Midbrain (tissue), 1 donor: ENCODE measurements around the gene INPPL1.
"Not testable (repeated sequence)": the region's sequence is repeated elsewhere in the genome, so short reads cannot be mapped to it uniquely, and the experiment has no call there.

Experiments used
- DNase-seq: peaks from one replicate; lab custom pipeline; 2025; lab: John Stamatoyannopoulos, UW

INPPL1 gene

DNA sequence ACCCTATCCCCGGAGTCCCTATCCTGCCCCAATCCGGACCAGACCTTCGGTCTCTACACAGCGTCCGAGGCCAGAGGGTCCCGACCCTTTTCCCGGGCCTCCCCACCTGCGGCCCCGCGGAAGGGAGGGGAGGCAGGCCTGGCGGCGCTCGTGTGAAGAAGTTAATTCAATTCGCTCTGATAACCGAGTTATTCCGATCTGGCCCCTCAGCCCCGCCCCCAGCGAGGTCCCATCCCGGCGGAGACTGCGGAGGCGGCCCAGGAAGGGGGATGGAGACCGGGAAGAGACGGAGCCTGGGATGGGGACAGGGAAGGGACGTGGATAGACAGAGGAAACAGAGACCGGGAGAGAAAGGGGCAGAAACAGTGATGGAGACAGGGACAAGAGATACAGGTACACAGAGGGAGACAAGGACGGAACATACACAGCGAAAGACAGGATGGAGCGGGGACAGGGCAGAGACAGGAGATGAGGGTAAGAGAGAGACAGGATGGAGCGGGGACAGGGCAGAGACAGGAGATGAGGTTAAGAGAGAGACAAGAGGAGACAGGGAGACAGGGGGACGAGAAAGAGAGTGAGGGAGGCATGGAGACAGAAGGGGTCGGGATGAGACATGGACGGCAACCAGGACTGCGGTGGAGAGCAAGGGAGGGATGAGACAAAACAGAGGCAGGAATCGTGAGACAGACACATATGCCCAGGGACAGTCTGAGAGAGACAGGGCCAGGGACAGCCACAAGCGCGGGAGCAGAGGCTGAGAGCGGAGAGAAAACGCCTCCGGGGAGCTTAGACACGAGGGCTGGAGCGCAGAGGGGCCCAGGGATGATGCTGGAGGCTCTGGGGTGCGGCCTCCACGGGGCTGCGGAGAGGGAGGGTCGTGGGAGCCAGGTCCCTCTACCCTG is 20.0 kb downstream of the INPPL1 start:
- DNase-seq, result no peak

DNA sequence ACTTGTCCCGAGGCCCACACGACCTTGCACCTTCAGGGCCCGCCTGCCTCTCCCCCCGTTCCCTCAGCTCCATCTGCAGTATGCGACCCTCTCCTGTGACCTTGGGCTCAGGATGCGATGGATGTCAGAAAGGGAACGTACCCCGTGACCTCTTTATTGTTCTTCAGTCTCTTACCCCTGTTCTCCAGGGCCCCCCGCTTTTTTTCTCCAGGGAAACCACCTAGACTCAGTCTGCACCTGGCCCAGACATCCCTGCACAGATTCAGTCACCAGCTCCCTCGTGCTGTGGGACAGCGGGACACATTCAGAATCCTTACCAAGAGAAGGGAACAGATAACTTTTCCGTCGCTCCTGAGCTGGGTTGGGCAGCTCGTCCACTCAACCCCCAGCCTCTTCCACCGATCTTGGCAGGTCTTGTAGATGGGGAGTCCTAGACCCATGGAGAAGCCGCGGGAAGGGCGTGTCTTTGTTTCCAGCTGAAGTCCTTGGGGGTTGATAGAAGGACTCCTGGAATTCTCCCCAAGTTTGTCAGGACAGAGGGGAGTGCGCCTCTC is 20.8 kb downstream of the INPPL1 start:
- no peak for DNase-seq

DNA sequence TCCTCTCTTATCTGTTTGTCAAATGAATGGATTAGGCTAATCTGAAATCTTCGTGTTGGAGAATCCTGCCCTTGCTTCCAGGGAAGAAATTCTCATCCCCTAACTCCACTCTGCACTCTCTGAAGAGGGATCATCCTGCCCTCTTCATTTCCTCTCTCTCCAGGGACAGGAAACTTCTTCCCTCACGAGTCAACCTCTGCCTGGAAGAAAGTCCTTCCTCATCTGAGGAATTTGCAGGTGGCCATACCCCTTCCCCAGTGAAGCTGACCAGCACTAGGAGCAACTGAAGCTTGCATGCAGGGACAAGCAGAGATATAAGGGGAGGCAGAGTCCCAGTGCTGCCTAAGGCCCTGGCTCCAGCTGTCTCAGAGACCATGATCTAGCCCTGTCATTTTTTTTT is 23.0 kb downstream of the INPPL1 start:
- no peak for DNase-seq

DNA sequence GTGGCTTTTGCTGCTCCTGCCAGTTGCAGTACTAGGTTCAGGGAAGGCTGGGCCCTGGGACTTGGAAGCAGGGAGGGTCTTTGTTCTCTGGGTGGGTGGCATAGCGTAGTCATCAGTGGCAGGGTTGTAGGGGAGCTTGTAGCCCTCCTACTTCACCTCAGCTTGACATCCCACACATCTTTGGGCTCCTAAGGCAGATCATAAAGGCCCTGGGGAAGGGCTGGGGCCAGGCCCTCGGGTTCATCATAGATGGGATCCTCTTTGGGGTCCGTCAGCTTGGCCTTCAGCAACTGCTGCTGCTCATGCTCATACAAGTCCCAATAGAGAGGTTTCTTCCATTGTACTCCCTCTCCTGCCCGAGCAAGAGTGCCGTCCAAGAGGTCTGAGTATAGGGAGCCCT is 25.4 kb downstream of the INPPL1 start:
- no peak for DNase-seq

DNA sequence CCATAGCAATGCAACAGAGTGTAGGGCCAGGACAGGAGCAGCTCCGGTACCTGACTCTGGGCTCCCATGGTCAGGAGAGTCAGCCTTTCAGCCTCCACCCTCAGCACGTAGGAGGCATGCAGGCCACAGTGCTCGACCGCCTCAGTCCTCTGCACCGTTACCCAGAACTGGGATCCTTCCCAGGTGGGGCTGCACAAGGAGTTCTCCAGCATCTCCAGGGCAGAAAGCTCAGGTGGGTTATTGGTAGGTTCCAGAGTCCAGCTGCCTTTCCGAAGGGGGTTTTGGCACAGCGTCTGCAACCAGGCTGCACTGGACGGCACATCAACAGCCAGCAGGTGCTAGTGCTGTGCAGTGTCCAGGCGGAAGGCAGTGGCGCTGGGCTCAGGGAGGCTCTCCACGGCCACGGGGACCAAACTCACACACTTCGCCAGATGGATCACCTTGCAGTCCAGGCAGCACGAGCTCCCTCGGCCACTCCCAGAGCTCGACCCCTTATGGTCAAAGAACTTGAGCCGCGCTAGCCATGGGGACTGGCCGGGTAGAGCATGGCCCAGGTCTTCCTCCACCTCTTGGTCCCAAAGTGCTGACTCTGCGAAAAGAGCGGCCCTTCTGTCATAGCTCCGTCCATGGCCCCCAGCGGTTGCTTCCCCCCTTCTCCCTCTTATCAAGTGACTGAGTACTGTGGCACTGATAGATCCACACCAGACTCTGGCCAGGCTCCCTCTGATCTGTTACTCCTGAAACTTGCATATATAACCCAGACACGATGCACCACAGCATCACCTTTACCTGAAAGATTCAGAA is 26.3 kb downstream of the INPPL1 start:
- no peak for DNase-seq

DNA sequence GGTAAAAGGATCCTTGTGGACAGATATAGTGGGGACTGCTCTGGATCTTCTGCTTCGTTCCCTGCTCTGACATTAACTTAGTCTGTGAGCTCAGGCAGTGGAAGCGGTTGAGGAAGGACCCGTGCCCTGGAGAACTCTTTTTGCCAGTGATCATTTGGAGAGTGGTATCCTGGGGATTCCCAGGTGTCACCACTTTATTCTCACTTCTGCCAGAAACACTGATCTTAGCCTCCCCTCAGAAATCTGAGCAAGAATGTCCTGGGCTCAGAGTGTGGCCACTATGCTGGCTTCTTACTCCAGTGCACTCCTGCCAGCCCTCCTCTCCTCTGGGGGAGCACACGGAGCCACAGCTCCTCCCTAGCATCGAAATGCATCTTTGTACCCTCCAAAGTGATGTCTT is 27.0 kb downstream of the INPPL1 start:
- DNase-seq, result no peak

DNA sequence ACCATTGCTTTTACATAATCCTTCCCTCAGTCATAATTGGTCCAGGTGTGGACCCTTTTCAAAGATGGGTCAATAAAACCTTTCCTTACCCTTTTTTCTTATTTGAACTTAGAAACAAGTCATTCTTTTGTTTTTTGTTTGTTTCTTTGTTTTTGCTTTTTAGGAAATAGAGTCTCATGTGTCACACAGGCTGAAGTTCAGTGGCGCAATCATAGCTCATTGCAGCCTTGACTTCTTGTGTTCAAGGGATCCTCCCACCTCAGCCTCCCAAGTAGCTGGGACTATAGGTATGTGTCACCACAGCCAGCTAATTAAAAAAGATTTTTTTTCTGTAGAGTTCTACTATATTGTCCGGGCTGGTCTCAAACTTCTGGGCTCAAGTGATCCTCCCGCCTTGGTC is 28.8 kb downstream of the INPPL1 start:
- no peak for DNase-seq

DNA sequence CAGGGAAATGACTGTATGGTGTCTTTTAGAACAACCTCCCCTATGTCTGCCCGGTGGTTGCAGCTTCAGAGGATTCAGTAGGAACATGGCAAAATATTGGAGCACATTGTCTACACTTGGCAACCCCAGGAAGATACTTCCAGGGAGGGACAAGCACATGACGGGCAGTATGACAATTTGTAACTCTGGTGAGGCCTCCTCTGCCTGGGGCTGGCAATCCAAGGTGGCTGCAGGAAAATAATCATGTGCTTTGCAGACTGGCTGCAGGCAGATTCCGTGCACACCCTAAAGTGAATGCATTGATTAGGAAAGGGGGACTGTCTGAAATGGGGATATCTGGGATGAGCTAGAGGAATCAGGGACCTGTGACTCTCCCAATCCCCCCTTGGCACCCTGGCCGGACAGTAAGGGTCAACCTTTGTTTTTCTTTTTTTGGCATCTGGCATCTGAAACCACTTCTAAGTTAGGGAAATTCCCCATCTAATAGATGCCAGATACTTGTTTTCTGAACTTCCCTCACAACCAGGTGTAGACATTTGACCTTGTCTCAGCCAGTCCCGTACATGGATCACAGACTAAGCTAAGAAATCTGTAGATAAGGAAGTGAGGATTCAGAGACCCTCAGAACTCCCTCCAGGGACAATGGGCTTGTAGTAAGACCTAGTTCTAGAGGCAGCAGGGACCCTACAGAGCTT is 29.9 kb downstream of the INPPL1 start:
- no peak for DNase-seq

DNA sequence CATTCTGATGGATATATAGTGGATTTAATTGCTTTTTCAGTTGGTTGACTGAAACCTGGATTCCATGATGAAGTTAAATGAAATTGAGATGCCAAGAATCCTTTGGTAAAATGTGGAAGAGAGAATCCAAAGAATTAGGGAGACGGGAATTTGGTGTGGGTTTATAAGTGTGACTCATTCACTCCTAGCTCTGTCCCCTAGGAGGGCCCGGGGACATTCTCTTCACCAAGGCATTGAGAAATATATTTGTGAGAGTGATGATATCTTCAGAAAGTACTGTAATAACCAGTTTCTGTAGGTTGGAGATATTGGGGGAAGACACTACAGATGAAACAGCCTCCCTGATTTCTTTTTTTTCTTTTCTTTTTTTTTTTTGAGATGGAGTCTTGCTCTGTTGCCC is 33.0 kb downstream of the INPPL1 start:
- DNase-seq, result no peak

DNA sequence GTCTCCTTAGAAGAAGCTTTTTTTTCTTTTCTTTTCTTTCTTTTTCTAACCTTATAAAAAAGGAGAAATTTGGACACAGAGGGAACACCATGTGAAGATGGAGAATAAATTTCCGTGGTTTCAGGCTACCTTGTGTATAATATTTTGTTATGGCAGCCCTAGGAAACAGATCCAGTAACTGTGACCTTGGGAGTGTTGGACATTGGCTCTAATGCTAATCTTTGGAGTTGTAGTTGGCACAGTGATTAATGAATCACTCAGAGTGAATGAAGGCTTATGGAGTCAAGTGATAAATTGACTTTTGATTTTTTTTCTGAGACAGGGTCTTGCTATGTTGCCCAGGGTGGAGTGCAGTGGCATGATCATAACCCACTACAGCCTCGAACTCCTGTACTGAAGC is 34.9 kb downstream of the INPPL1 start:
- DNase-seq, result no peak

DNA sequence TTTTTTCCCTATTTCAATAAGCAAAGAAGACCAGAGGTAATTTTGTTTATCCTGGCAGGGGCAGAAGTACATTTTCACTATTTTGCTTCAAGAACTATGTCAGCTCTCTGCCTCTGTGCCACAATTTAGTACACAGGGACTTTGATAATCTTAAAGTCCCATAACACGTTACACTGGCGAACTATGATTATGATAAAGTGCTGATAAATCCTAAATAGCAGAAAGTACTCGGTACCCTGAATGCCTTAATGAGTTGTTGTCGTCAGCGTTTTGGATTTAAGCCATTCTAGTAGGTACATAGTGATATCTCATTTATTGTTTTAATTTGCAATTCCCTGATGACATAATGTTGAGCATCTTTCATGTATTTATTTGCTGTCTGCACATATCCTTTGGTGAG is 36.0 kb downstream of the INPPL1 start:
- no peak for DNase-seq

DNA sequence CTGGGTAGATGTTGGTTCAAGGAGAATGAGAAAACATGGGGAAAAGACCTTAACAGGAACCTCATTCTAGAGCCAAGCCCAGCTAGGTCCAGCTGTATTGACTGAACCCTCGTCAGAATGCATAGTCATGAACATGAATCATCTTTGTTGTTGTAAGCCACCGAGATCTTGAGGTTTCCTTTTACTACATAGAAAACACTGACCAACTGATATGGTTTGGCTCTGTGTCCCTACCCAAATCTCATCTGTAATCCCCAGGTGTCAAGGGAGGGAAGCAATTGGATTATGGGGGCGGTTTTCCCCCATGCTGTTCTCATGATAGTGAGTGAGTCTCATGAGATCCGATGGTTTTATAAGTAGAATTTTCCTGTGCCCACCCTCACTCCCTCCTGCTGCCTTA is 38.8 kb downstream of the INPPL1 start:
- DNase-seq, result no peak

DNA sequence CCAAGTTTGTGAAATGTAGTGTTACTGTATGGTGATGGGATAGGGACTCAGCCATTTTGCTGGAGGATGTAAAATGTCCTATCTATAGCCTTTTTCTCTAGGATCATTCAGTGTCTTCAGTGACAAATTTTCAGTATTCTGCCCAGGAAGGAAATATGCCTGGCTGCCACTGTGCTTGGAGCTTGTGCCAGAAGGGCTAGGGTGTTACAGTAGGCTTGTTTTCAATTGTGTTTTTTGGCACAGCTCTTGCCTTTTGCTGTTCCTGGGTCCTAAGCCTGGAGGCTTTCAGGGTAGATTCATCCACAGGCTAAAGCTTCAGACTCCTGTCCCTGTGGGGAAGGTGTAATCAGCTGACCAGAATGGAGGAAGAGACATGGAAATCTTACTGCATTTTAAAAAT is 41.4 kb downstream of the INPPL1 start:
- no peak for DNase-seq

DNA sequence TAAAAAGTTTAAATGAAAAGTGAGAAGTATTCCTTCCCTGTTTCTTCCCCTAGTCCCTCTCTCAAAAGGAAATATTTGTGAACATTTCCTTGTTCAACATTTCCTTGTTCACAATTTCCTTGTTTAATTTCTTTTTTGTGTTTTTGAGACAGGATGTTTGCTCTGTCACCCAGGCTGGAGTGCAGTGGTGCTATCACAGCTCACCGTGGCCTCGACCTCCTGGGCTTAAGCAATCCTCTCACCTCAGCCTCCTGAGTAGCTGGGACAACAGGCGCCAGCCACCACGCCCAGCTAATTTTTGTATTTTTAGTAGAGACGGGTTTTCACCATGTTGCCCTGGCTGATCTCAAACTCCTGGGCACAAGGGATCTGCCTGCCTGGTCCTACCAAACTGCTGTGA is 42.4 kb downstream of the INPPL1 start:
- DNase-seq, result not testable (repeated sequence)

DNA sequence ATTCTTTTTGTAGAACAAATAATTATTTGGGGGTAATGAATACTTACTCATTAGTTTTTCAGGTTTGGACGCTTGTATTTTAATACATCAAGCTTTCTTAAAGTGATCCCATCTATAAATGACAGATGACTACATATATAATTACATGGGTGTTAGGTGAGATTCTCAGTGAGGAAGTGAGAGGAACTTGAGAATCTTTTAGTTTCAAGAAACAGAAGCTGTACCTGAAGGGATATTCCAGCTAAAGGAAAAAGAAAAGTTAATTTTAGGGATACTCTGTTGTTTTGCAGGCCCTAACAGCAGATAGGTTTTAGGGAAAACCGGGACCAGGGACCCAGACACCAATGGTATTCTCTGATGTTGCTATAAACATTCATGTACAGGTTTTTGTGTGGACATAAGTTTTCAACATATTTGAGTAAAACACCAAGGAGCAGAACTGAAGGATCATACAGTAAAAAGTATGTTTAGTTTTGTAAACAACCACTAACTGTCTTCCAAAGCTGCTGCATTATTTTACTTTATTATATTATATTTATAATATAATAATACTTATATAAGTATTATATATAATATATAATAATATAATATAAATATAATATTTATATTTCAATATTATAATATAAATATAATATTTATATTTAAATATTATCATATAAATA is 43.5 kb downstream of the INPPL1 start:
- no peak for DNase-seq

DNA sequence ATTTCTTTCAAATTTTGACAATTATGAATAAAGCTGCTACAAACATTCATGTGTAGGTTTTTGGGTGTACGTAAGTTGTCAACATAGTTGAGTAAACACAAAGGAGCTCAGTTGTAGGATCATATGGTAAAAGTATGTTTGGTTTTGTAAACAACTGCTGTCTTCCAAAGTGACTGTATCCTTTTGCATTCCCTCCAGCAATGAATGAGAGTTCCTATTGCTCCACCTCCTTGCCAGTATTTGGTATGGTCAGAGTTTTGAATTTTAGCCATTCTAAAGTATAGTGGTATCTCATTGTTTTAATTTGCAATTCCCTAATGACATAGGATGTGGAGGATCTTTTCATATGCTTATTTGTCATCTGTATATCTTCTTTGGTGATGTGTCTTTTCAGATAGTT is 47.4 kb downstream of the INPPL1 start:
- no peak for DNase-seq

DNA sequence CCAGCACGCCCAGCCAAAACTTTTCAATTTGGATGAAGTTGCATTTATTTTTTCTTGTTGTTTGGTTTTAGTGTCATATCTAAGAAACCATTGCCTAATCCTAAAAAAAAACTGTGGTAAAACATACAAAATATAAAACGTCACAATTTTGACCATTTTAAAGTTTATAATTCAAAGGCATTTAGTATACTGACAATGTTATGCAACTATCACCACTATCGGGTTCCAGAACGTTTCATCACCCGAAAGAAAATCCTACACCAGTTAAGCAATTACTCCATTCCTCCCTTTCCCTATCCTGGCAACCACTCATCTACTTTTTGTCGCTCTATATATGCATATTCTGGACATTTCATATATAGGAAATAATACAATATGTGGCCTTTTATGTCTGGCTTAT is 49.9 kb downstream of the INPPL1 start:
- DNase-seq, result no peak

DNA sequence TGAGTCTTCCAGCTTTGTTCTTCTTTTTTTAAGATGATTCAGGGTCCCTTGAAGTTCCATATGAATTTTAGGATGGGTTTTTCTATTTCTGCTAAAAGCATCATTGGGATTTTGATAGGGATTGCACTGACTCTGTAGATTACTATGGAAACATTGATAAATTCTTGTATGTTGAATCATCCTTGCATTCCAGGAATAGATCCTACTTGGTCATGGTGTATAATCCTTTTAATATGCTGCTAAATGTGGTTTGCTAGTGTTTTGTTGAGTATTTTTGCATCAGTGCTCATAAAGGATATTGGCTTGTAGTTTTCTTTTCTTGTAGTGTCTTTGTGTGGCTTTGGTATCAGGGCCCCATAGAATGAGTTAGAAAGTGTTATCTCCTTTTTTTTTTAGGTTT is 54.3 kb downstream of the INPPL1 start:
- no peak for DNase-seq

DNA sequence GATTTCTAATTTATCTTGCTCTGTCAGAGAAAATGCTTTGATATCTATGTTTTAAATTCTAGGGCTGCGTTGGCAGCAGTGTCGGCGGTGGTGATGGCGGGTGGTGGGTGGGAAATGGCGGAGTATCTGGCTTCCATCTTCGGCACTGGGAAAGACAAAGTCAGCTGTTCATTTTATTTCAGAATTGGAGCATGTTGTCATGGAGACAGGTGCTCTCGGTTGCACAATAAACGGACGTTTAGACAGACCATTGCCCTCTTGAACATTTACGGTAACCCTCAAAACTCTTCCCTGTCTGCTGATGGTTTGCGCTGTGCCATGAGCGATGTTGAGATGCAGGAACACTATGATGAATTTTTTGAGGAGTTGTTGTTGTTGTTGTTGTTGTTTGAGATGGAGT is 55.5 kb downstream of the INPPL1 start:
- DNase-seq, result no peak

DNA sequence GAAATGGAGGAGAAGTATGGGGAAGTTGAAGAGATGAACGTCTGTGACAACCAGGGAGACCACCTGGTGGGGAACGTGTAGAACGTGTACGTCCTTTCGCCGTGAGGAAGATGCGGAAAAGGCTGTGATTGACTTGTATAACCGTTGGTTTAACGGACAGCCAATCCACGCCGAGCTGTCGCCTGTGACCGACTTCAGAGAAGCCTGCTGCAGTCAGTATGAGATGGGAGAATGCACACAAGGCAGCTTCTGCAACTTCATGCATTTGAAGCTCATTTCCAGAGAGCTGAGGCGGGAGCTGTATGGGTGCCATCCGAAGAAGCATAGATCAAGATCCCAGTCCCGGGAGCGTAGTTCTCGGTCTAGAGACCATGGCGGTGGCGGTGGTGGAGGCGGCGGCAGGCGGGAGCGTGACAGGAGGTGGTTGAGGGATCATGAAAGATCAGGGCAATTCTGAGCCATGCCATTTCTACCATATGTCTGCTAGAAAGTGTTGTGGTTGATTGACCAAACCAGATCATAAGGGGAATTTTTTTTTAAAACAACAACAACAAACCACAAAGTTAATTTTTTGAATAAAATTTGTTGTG is 56.3 kb downstream of the INPPL1 start:
- DNase-seq, result no peak

DNA sequence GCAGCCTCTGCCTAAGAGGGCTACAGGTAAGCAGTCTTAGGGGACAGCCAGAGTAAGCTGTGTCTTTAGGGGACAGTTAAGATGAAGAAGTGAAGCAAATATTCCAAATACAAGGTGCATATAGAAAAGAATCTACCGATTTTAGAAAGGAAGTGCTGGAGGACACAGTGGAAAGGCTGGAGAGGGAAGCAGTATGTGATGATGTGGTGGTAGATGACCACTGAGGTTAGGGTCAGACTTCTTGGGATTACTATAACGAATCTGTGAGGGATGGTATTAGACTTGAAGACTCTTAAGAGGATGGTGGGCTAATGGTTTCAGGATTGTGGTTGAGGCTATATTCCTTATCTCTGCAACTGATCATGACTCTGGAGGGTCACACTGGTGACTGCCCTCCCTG is 59.4 kb downstream of the INPPL1 start:
- no peak for DNase-seq

DNA sequence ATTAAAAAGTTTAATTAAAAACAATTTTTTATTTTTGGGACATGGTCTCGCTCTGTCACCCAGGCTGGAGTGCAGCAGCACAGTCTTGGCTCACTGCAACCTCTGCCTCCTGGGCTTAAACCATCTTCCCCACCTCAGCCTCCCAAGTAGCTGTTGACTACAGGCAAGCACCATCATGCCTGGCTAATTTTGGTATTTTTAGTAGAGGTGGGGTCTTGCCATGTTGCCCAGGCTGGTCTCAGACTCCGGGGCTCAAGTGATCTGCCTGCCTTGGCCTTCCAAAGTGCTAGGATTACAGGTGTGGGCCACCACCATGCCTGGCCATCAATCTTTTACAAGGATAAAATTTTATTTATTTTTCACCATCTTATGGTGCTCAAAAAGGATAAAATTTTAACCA is 62.7 kb downstream of the INPPL1 start:
- no peak for DNase-seq
